K562 (cell line): Measurements from ENCODE around the gene SOAT1.

Source experiments
- BRCA1 ChIP-seq, 2 experiments: fragments of 450-650 bp in 1 of 2; sonication (generic) in 1 of 2; formaldehyde crosslinking in 1 of 2; IDR thresholded peaks; 2 replicates each; pipeline versions ENCODE4 v1.5.0 to v1.6.1; 2017 to 2020; ENCODE audit warnings: mild to moderate bottlenecking in 1 of 2, missing genetic modification reagents in 1 of 2
- CBX8 ChIP-seq: fragments of 200-600 bp; sonication (generic); IDR thresholded peaks from 2 replicates; pipeline ENCODE4 v1.6.1; 2012; ENCODE audit warnings: borderline replicate concordance, mixed run types, low read depth, mild to moderate bottlenecking, moderate library complexity, mixed read lengths, low read length, control low read depth, inconsistent platforms; ENCODE audit not compliant: poor library complexity, severe bottlenecking; ENCODE audit errors: extremely low read depth
- EP300 ChIP-seq: IDR thresholded peaks from 2 replicates; pipeline ENCODE4 v1.6.1; 2012; ENCODE audit warnings: low read length, improper control_type of control experiment
- MYBL2 ChIP-seq, 2 experiments: fragments of 450-650 bp in 1 of 2; sonication (generic) in 1 of 2; formaldehyde crosslinking in 1 of 2; IDR thresholded peaks; 2 replicates each; pipeline versions ENCODE4 v1.6.1 to v1.8.1; 2017 to 2022; ENCODE audit warnings: borderline replicate concordance in 1 of 2, inconsistent platforms in 1 of 2, low read depth in 1 of 2, mild to moderate bottlenecking in 1 of 2, missing genetic modification reagents in 1 of 2, moderate library complexity in 1 of 2
- NR1H2 ChIP-seq: sonication (generic); formaldehyde crosslinking; IDR thresholded peaks from 2 replicates; pipeline ENCODE4 v1.4.0; 2020; ENCODE audit warnings: mild to moderate bottlenecking, missing genetic modification reagents
- RNF2 ChIP-seq: sonication (generic); IDR thresholded peaks from 2 replicates; pipeline ENCODE4 v1.6.1; 2016
- SRF ChIP-seq, 2 experiments: fragments of 250-450, 450-650 bp in 1 of 2; sonication (Bioruptor Pico) in 1 of 2; sonication (generic) in 1 of 2; formaldehyde crosslinking; IDR thresholded peaks; 2 replicates each; pipeline versions ENCODE4 v1.5.0 to v1.5.1; 2020 to 2022; ENCODE audit warnings: mild to moderate bottlenecking in 1 of 2, missing genetic modification reagents in 1 of 2
- TCF7 ChIP-seq: sonication (generic); IDR thresholded peaks from 2 replicates; pipeline ENCODE4 v1.6.1; 2016; ENCODE audit warnings: antibody characterized with exemption, borderline replicate concordance
- U2AF1 ChIP-seq: fragments of 200-400 bp; formaldehyde crosslinking; optimal IDR thresholded peaks from 2 replicates; pipeline ENCODE3; 2017; ENCODE audit warnings: mild to moderate bottlenecking, low read depth, low read length, moderate library complexity
- XRCC5 ChIP-seq: fragments of 200-400 bp; formaldehyde crosslinking; IDR thresholded peaks from 2 replicates; pipeline ENCODE4 v1.6.1; 2017; ENCODE audit warnings: low read depth, mild to moderate bottlenecking, low read length
- TF ChIP-seq, protein P1 (sequence below), 3 experiments: IDR thresholded peaks in 2 of 3; conservative IDR thresholded peaks in 1 of 3; 2 replicates each; pipeline ENCODE4 v1.5.1; 2011 to 2012; ENCODE audit warnings: low read length in 3 of 3, mild to moderate bottlenecking in 3 of 3, control low read depth in 2 of 3, improper control_type of control experiment in 1 of 3, inconsistent platforms in 1 of 3, low read depth in 1 of 3, mixed read lengths in 1 of 3, moderate library complexity in 1 of 3; ENCODE audit not compliant: insufficient read depth in 2 of 3
- TF ChIP-seq, protein P2 (sequence below): IDR thresholded peaks from 3 replicates; pipeline ENCODE4 v1.6.1; 2011; ENCODE audit warnings: borderline replicate concordance, mild to moderate bottlenecking; ENCODE audit not compliant: insufficient read length, insufficient read depth
- TF ChIP-seq, protein P3 (sequence below): sonication (generic); formaldehyde crosslinking; IDR thresholded peaks from 2 replicates; pipeline ENCODE4 v1.8.0; 2023; ENCODE audit warnings: mild to moderate bottlenecking, missing genetic modification reagents
- TF ChIP-seq, protein P4 (sequence below): sonication (generic); formaldehyde crosslinking; IDR thresholded peaks from 2 replicates; pipeline ENCODE4 v1.8.1; 2022; ENCODE audit warnings: missing genetic modification reagents

DNA sequence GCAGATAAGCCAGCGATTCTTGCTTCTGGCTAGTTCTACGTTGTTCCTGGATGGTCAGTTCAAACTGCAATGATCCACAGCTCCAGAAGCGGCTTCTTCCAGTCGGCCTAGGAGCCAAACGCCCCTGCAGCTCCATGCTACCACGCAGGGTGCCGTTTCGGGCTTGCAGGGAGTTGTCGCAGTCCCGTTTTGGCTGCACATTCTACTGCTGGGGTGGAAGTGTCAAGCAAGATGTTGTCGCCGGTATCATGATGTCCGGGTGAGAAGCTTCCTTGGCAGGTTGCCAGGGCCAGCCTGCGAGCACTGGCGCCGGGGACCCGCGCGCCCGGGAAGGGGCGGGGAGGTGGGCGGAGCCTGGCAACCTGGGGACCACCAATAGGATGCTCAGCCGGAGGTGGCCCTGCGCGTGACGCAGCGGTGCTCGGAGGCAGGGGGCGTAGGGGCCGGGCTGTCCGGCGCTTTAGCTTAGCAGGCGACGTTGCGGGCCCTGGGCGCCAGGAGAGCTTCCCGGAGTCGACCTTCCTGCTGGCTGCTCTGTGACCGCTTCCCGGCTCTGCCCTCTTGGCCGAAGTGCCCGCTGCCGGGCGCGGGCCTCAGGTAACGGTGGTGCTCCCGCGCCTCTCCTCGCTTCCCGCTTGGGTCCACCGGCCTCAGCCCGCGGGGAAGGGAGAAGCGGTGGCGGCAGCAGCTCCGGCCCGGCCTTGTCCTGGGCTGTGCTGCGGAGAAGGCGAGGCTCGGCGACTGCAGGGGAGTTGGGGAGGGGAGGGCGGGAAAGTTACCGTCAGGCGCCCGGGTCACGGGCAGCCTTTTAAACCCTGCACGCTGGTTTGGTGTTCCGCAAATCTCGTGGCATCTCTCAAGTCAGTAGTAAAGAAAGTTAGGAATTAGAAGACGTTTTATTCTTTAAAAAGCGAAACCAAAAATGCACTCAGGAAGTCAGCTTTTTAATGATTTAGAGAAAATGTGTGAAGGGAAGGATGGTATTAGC lies at the start of gene SOAT1:
- TF ChIP-seq, protein P1, sequence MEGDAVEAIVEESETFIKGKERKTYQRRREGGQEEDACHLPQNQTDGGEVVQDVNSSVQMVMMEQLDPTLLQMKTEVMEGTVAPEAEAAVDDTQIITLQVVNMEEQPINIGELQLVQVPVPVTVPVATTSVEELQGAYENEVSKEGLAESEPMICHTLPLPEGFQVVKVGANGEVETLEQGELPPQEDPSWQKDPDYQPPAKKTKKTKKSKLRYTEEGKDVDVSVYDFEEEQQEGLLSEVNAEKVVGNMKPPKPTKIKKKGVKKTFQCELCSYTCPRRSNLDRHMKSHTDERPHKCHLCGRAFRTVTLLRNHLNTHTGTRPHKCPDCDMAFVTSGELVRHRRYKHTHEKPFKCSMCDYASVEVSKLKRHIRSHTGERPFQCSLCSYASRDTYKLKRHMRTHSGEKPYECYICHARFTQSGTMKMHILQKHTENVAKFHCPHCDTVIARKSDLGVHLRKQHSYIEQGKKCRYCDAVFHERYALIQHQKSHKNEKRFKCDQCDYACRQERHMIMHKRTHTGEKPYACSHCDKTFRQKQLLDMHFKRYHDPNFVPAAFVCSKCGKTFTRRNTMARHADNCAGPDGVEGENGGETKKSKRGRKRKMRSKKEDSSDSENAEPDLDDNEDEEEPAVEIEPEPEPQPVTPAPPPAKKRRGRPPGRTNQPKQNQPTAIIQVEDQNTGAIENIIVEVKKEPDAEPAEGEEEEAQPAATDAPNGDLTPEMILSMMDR (IDR thresholded peaks at IDR 0.05 in 2 of 3, conservative IDR thresholded peaks at IDR 0.05 in 1 of 3; ENCODE audit: insufficient read depth in 2 of 3, low read depth in 1 of 3, low read length in 3 of 3) = peak in 2 of 3 experiments; percentile 16 to 38; a peak in 2 of 6 replicates
- TF ChIP-seq, protein P2, sequence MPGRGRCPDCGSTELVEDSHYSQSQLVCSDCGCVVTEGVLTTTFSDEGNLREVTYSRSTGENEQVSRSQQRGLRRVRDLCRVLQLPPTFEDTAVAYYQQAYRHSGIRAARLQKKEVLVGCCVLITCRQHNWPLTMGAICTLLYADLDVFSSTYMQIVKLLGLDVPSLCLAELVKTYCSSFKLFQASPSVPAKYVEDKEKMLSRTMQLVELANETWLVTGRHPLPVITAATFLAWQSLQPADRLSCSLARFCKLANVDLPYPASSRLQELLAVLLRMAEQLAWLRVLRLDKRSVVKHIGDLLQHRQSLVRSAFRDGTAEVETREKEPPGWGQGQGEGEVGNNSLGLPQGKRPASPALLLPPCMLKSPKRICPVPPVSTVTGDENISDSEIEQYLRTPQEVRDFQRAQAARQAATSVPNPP = no peak
- peak; percentile 66 for TF ChIP-seq RNF2
- TF ChIP-seq, protein P3, sequence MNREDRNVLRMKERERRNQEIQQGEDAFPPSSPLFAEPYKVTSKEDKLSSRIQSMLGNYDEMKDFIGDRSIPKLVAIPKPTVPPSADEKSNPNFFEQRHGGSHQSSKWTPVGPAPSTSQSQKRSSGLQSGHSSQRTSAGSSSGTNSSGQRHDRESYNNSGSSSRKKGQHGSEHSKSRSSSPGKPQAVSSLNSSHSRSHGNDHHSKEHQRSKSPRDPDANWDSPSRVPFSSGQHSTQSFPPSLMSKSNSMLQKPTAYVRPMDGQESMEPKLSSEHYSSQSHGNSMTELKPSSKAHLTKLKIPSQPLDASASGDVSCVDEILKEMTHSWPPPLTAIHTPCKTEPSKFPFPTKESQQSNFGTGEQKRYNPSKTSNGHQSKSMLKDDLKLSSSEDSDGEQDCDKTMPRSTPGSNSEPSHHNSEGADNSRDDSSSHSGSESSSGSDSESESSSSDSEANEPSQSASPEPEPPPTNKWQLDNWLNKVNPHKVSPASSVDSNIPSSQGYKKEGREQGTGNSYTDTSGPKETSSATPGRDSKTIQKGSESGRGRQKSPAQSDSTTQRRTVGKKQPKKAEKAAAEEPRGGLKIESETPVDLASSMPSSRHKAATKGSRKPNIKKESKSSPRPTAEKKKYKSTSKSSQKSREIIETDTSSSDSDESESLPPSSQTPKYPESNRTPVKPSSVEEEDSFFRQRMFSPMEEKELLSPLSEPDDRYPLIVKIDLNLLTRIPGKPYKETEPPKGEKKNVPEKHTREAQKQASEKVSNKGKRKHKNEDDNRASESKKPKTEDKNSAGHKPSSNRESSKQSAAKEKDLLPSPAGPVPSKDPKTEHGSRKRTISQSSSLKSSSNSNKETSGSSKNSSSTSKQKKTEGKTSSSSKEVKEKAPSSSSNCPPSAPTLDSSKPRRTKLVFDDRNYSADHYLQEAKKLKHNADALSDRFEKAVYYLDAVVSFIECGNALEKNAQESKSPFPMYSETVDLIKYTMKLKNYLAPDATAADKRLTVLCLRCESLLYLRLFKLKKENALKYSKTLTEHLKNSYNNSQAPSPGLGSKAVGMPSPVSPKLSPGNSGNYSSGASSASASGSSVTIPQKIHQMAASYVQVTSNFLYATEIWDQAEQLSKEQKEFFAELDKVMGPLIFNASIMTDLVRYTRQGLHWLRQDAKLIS (CRISPR knock-in tag) = peak; percentile 93
- 0 out of 2 replicates have a peak, but pooled peaks have one; percentile 53 for TF ChIP-seq TCF7
- TF ChIP-seq BRCA1 (IDR thresholded peaks at IDR 0.05) = no peak
- no peak for TF ChIP-seq BRCA1 (CRISPR knock-in tag; IDR thresholded peaks at IDR 0.05)
- TF ChIP-seq, protein P4, sequence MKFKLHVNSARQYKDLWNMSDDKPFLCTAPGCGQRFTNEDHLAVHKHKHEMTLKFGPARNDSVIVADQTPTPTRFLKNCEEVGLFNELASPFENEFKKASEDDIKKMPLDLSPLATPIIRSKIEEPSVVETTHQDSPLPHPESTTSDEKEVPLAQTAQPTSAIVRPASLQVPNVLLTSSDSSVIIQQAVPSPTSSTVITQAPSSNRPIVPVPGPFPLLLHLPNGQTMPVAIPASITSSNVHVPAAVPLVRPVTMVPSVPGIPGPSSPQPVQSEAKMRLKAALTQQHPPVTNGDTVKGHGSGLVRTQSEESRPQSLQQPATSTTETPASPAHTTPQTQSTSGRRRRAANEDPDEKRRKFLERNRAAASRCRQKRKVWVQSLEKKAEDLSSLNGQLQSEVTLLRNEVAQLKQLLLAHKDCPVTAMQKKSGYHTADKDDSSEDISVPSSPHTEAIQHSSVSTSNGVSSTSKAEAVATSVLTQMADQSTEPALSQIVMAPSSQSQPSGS (CRISPR knock-in tag) = no peak
- no peak for TF ChIP-seq CBX8
- TF ChIP-seq SRF (CRISPR knock-in tag; IDR thresholded peaks at IDR 0.05) = peak in 1 of 2 experiments; percentile 64; a peak in 2 of 4 replicates
- peak; percentile 95; the same call in 1 of the 2 replicates for TF ChIP-seq NR1H2 (CRISPR knock-in tag)
- 0 out of 2 replicates have a peak, but pooled peaks have one; percentile 9 for TF ChIP-seq XRCC5
- no peak for TF ChIP-seq EP300
- TF ChIP-seq U2AF1 = peak; percentile 75
- no peak for TF ChIP-seq MYBL2 (IDR thresholded peaks at IDR 0.05; ENCODE audit: low read depth)
- TF ChIP-seq MYBL2 (CRISPR knock-in tag; IDR thresholded peaks at IDR 0.05; ENCODE audit: borderline replicate concordance) = no peak
